DND-41 (cell line): Measurements from ENCODE around the gene NR5A1.

ENCODE experiments used
- ATAC-seq: fragments of 200-7000 bp; cut with Tn5 transposase; 3 replicates; pipeline ENCODE4 v1.9.1; 2021; ENCODE audit warnings: low read depth; ENCODE audit not compliant: insufficient read depth
- DNase-seq: peaks from one replicate; pipeline ENCODE4 v3.0.0-alpha.2; 2020
- H2AFZ ChIP-seq: 2 replicates; pipeline ENCODE4 v1.6.0; 2012; ENCODE audit warnings: low read depth, low read length
- H3K27ac ChIP-seq: 2 replicates; pipeline ENCODE4 v1.5.1; 2012; ENCODE audit warnings: low read length, inconsistent platforms
- H3K27me3 ChIP-seq: fragments of 200-600 bp; sonication (generic); 2 replicates; pipeline ENCODE4 v1.6.0; 2012; ENCODE audit warnings: low read length, mild to moderate bottlenecking, inconsistent platforms; ENCODE audit not compliant: insufficient read depth, poor library complexity
- H3K36me3 ChIP-seq: 2 replicates; pipeline ENCODE4 v1.5.1; 2012; ENCODE audit warnings: low read length, inconsistent platforms; ENCODE audit not compliant: insufficient read depth
- H3K4me1 ChIP-seq: 2 replicates; pipeline ENCODE4 v1.5.1; 2012; ENCODE audit warnings: mild to moderate bottlenecking, low read length; ENCODE audit not compliant: insufficient read depth
- H3K4me2 ChIP-seq: 2 replicates; pipeline ENCODE4 v1.6.0; 2012; ENCODE audit warnings: mild to moderate bottlenecking, moderate library complexity, low read length, inconsistent platforms; ENCODE audit not compliant: insufficient read depth
- H3K4me3 ChIP-seq, 2 experiments: fragments of 200-600 bp in 1 of 2; shearing (Covaris generic) in 1 of 2; 2 replicates each; pipeline ENCODE4 v1.5.1; 2012 to 2016; ENCODE audit warnings: inconsistent platforms in 2 of 2, low read length in 2 of 2, mild to moderate bottlenecking in 2 of 2, low read depth in 1 of 2, moderate library complexity in 1 of 2
- H3K79me2 ChIP-seq: 2 replicates; pipeline ENCODE4 v1.6.0; 2012; ENCODE audit warnings: low read length, inconsistent platforms; ENCODE audit not compliant: insufficient read depth
- H3K9ac ChIP-seq: 2 replicates; pipeline ENCODE4 v1.6.0; 2012; ENCODE audit warnings: low read depth, mild to moderate bottlenecking, inconsistent platforms, low read length, moderate library complexity
- H3K9me3 ChIP-seq: 2 replicates; pipeline ENCODE4 v1.5.1; 2012; ENCODE audit warnings: low read length, moderate library complexity, mild to moderate bottlenecking, inconsistent platforms; ENCODE audit not compliant: insufficient read depth, severe bottlenecking
- H4K20me1 ChIP-seq: 2 replicates; pipeline ENCODE4 v1.6.0; 2012; ENCODE audit warnings: low read length; ENCODE audit not compliant: insufficient read depth
- EZH2 ChIP-seq: IDR thresholded peaks from 3 replicates; pipeline ENCODE4 v1.6.1; 2012; ENCODE audit warnings: borderline replicate concordance, low read depth, mild to moderate bottlenecking, moderate library complexity, low read length, inconsistent platforms; ENCODE audit not compliant: severe bottlenecking
- TF ChIP-seq, protein P1 (sequence below): IDR thresholded peaks from 2 replicates; pipeline ENCODE4 v1.5.1; 2012; ENCODE audit warnings: borderline replicate concordance, low read length, moderate library complexity, mild to moderate bottlenecking; ENCODE audit not compliant: poor library complexity, severe bottlenecking; ENCODE audit errors: extremely low read depth

NR5A1 gene

DNA sequence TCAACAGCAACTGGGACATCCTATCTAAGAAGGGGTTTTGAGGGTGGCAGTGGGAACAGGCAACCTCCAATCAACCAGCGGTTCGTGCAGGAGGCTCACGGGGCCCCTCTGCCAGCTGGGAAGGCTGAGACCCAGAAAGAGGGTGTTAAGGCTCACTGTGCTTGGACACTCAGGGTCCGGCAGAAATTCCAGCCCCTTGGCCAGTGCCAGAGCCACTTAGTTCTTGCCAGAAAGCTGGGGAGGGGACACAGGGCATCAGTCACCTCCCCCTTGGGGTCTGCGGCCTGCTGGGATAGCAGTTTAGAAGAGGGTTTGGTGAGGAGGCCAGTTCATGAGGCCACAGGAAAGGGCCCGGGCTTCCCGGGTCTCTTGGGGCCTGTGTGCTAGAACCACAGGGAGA lies 36.5 kb downstream of the NR5A1 start:
- Histone ChIP-seq H3K27me3 (no peaks in the 10 kb centered on the region), H3K79me2 (no peaks in the 10 kb centered on the region), H3K4me2 (no peak overlapping the region), H3K27ac (no peak overlapping the region), H3K9me3 (no peaks in the 10 kb centered on the region), H3K4me1 (no peaks in the 10 kb centered on the region), H3K9ac (no peak overlapping the region), H4K20me1 (no peaks in the 10 kb centered on the region), H3K36me3 (no peaks in the 10 kb centered on the region), H2AFZ (no peak overlapping the region), H3K4me3 (no peak overlapping the region)
- no peak for DNase-seq
- TF ChIP-seq, protein P1, sequence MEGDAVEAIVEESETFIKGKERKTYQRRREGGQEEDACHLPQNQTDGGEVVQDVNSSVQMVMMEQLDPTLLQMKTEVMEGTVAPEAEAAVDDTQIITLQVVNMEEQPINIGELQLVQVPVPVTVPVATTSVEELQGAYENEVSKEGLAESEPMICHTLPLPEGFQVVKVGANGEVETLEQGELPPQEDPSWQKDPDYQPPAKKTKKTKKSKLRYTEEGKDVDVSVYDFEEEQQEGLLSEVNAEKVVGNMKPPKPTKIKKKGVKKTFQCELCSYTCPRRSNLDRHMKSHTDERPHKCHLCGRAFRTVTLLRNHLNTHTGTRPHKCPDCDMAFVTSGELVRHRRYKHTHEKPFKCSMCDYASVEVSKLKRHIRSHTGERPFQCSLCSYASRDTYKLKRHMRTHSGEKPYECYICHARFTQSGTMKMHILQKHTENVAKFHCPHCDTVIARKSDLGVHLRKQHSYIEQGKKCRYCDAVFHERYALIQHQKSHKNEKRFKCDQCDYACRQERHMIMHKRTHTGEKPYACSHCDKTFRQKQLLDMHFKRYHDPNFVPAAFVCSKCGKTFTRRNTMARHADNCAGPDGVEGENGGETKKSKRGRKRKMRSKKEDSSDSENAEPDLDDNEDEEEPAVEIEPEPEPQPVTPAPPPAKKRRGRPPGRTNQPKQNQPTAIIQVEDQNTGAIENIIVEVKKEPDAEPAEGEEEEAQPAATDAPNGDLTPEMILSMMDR = no peak
- TF ChIP-seq EZH2 = no peak
- no peak for ATAC-seq

DNA sequence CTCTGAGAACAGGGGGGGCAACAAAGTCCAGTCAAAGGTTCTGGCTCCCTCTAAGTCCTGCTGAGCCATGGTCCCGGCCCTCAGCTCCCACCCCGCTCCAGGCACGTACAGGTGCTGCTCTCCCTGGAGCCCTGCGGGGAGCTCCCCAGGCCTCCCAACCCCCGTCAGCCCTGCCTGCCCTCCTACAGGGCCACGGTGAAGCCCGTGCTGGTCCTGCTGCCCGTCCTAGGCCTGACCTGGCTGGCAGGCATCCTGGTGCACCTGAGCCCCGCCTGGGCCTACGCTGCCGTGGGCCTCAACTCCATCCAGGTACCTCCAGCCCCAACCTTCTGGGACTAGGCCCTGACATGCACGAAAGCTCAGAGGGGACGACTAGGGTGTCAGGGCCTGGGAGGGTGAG lies 36.9 kb downstream of the NR5A1 start:
- Histone ChIP-seq H3K27ac (no peak overlapping the region), H3K9ac (no peak overlapping the region), H3K79me2 (no peaks in the 10 kb centered on the region), H3K36me3 (no peaks in the 10 kb centered on the region), H3K9me3 (no peaks in the 10 kb centered on the region), H3K4me2 (no peak overlapping the region), H4K20me1 (no peaks in the 10 kb centered on the region), H2AFZ (no peak overlapping the region), H3K4me3 (no peak overlapping the region), H3K27me3 (no peaks in the 10 kb centered on the region), H3K4me1 (no peaks in the 10 kb centered on the region)
- ATAC-seq (no peak), DNase-seq (no peak)
- TF ChIP-seq, protein P1 = no peak
- TF ChIP-seq EZH2 = no peak

GRCh38 chr9:124469011-124469832 lies 38.0 kb downstream of the NR5A1 start:
- no peaks in the 10 kb centered on the region for H3K36me3 ChIP-seq
- H3K79me2 ChIP-seq = no peaks in the 10 kb centered on the region
- H3K9ac ChIP-seq = no peak overlapping the region
- no peak for ATAC-seq
- no peaks in the 10 kb centered on the region for H3K27me3 ChIP-seq
- TF ChIP-seq EZH2 = no peak
- TF ChIP-seq, protein P1 = no peak
- no peak overlapping the region for H3K4me3 ChIP-seq
- no peak overlapping the region for H2AFZ ChIP-seq
- H3K4me1 ChIP-seq = no peaks in the 10 kb centered on the region
- no peaks in the 10 kb centered on the region for H3K9me3 ChIP-seq
- no peak for DNase-seq
- H3K4me2 ChIP-seq = no peak overlapping the region
- H4K20me1 ChIP-seq = no peaks in the 10 kb centered on the region
- H3K27ac ChIP-seq = no peak overlapping the region
